Fibroblast of lung (primary cell): ENCODE measurements around the gene SLC30A2. TPM values are rescaled to one million over a fixed set of nuclear protein-coding genes. Genes with fewer than 3 reads are reported as not detected.

Source experiments
- DNase-seq, 2 donors: peaks; one replicate each; pipeline versions ENCODE4 v3.0.0 to v3.0.0-alpha.2; 2010; ENCODE audit warnings: low read depth in 2 of 2
- H2AFZ ChIP-seq: 2 replicates; pipeline ENCODE4 v1.5.1; 2012; ENCODE audit warnings: low read length, control low read depth, inconsistent platforms
- H3K27ac ChIP-seq: 2 replicates; pipeline ENCODE4 v1.5.1; 2011; ENCODE audit warnings: low read length, control low read depth; ENCODE audit not compliant: insufficient read depth
- H3K27me3 ChIP-seq: 2 replicates; pipeline ENCODE4 v1.5.1; 2011; ENCODE audit warnings: mild to moderate bottlenecking, low read length; ENCODE audit not compliant: control insufficient read depth, insufficient read depth
- H3K36me3 ChIP-seq: 2 replicates; pipeline ENCODE4 v1.5.1; 2011; ENCODE audit warnings: low read length; ENCODE audit not compliant: control insufficient read depth, insufficient read depth
- H3K4me1 ChIP-seq: 2 replicates; pipeline ENCODE4 v1.5.1; 2011; ENCODE audit warnings: low read length; ENCODE audit not compliant: control insufficient read depth, insufficient read depth; ENCODE audit errors: extremely low read depth
- H3K4me2 ChIP-seq: 2 replicates; pipeline ENCODE4 v1.5.1; 2011; ENCODE audit warnings: low read length, control low read depth; ENCODE audit not compliant: insufficient read depth; ENCODE audit errors: extremely low read depth
- H3K4me3 ChIP-seq, 4 experiments: fragments of 200-600 bp in 1 of 4; sonication (generic) in 1 of 4; replicated peaks in 1 of 4; 2 replicates each; pipeline ENCODE4 v1.5.1; 2011 to 2016; ENCODE audit warnings: low read length in 4 of 4, low read depth in 3 of 4, mild to moderate bottlenecking in 3 of 4, control low read depth in 2 of 4, inconsistent platforms in 1 of 4, mixed read lengths in 1 of 4; ENCODE audit not compliant: insufficient read depth in 1 of 4; ENCODE audit errors: control extremely low read depth in 1 of 4
- H3K79me2 ChIP-seq: 2 replicates; pipeline ENCODE4 v1.5.1; 2012; ENCODE audit warnings: mild to moderate bottlenecking, low read length, inconsistent platforms; ENCODE audit not compliant: control insufficient read depth, insufficient read depth
- H3K9ac ChIP-seq: 2 replicates; pipeline ENCODE4 v1.5.1; 2011; ENCODE audit warnings: mild to moderate bottlenecking, low read length, control low read depth; ENCODE audit not compliant: insufficient read depth
- H3K9me3 ChIP-seq: 2 replicates; pipeline ENCODE4 v1.5.1; 2012; ENCODE audit warnings: low read depth, low read length; ENCODE audit not compliant: control insufficient read depth, insufficient read depth
- H4K20me1 ChIP-seq: 2 replicates; pipeline ENCODE4 v1.5.1; 2011; ENCODE audit warnings: low read length; ENCODE audit not compliant: control insufficient read depth, insufficient read depth; ENCODE audit errors: extremely low read depth
- EZH2 ChIP-seq: IDR thresholded peaks from 2 replicates; pipeline ENCODE4 v1.5.1; 2012; ENCODE audit warnings: low read length, control low read depth, mild to moderate bottlenecking; ENCODE audit errors: missing control alignments
- polyA plus RNA-seq, 2 donors: library from polyadenylated mRNA; depleted of rRNA in 1 of 2; stranded (reverse) in 1 of 2; unstranded in 1 of 2; fragments of >200 nt; gene quantifications; 2 replicates each; pipeline ENCODE4 v1.2.1, GENCODE V29; 2011 to 2012; ENCODE audit warnings: missing spikeins in 1 of 2
- total RNA-seq: library from RNA; depleted of rRNA; stranded (reverse); fragments of >200 nt; gene quantifications from 2 replicates; pipeline ENCODE4 v1.2.1, GENCODE V29; 2014
- TF ChIP-seq, protein P1 (sequence below), 2 donors: IDR thresholded peaks in 1 of 2; conservative IDR thresholded peaks in 1 of 2; 1 replicate in 1 of 2; 2 replicates in 1 of 2; pipeline ENCODE4 v1.5.1; 2011 to 2012; ENCODE audit warnings: low read length in 2 of 2, control low read depth in 1 of 2, inconsistent platforms in 1 of 2, low read depth in 1 of 2, mild to moderate bottlenecking in 1 of 2

SLC30A2 gene
- total and polyA plus RNA-seq, 2 donors (not counting 1 experiment from before 2014, with no cell fraction given) = not detected

DNA sequence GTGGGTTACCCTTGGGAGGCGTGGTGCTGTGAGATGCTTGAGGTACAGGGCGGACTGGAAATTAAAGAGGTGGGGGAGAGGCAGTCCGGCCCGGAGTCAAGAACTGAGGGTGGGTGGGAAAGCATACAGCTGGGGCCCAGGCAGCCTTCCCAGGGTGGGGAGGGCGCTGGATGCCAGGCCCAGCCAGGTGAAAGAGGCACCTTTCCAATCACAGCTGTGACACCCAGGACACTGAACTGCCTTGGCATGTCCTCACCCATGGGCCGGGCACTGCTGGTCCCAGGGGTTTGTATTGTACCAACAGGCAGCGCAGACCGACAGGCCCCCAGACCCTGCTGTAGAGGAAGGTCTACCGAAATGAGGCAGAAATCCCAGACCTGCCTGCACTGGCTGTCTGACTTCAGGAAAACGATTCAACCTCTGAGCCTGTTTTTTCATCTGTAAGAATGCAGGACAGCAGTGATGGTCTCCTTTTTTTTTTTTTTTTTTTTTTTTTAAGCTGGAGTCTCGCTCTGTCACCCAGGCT lies 9.1 kb downstream of the SLC30A2 start:
- H3K36me3 ChIP-seq = no peaks in the 10 kb centered on the region
- TF ChIP-seq EZH2 = no peak
- TF ChIP-seq, protein P1, sequence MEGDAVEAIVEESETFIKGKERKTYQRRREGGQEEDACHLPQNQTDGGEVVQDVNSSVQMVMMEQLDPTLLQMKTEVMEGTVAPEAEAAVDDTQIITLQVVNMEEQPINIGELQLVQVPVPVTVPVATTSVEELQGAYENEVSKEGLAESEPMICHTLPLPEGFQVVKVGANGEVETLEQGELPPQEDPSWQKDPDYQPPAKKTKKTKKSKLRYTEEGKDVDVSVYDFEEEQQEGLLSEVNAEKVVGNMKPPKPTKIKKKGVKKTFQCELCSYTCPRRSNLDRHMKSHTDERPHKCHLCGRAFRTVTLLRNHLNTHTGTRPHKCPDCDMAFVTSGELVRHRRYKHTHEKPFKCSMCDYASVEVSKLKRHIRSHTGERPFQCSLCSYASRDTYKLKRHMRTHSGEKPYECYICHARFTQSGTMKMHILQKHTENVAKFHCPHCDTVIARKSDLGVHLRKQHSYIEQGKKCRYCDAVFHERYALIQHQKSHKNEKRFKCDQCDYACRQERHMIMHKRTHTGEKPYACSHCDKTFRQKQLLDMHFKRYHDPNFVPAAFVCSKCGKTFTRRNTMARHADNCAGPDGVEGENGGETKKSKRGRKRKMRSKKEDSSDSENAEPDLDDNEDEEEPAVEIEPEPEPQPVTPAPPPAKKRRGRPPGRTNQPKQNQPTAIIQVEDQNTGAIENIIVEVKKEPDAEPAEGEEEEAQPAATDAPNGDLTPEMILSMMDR (conservative IDR thresholded peaks at IDR 0.05 in 1 of 2, IDR thresholded peaks at IDR 0.05 in 1 of 2; ENCODE audit: low read depth in 1 of 2, low read length in 2 of 2) = no peak
- H3K79me2 ChIP-seq = no peaks in the 10 kb centered on the region
- no peak overlapping the region for H3K4me2 ChIP-seq
- no peaks in the 10 kb centered on the region for H3K9me3 ChIP-seq
- H3K4me3 ChIP-seq = no peak overlapping the region
- peaks cover 10% of the 10 kb centered on the region for H3K27me3 ChIP-seq
- DNase-seq = no peak
- no peak overlapping the region for H3K27ac ChIP-seq
- H3K9ac ChIP-seq = no peak overlapping the region
- H3K4me1 ChIP-seq = peaks cover 10% of the 10 kb centered on the region
- H4K20me1 ChIP-seq = no peaks in the 10 kb centered on the region
- H2AFZ ChIP-seq = no peak overlapping the region

DNA sequence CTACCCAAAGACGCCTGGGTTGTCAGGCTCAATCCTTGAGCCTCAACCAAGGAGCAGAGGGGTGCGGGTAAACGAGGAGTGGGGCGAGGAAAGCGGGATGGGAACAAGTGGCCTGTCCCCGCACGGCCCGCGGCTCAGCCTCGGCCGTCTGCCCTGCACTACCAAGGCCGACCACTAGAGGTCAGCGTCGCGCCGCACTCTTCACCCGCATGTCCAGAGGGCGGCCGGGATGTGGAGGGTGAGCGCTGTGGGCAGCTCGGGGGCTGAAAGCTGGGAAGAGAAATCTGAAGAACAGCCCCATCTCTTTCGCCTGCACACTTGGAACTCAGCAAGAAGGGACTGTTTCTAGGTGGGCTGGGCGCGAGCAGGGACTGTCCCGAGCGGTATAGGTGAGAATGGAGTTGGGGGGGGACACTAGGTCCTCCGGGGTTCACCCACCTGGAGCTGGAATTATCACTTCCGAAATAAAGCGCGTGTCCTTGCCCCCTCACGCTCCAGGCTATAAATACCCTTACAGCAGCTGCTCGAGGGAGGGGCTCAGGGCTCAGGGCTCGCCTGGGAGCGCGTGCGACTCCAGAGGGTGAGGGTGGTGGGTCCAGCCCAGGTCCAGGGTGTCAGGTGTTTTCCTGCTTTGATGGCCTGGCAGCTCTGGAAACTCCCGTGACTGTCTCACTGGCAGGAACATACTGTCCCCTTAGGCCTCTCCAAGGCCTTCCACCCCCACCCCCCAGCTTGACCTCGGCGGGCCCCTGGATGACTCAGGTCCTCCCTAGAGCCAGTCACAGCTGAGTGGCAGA lies 9.8 kb downstream of the SLC30A2 start:
- peak; percentile 43 to 65 for DNase-seq
- Histone ChIP-seq H3K9ac (peak overlapping the region; percentile 51), H3K79me2 (no peaks in the 10 kb centered on the region), H3K4me2 (peak overlapping the region; percentile 92), H3K4me1 (peaks cover 10% of the 10 kb centered on the region), H3K9me3 (no peaks in the 10 kb centered on the region), H3K27me3 (peaks cover 10% of the 10 kb centered on the region), H3K4me3 (peak overlapping the region; percentile 73 to 91 (median 82)), H2AFZ (peak overlapping the region; percentile 99), H4K20me1 (no peaks in the 10 kb centered on the region), H3K27ac (no peak overlapping the region), H3K36me3 (no peaks in the 10 kb centered on the region)
- TF ChIP-seq, protein P1 (conservative IDR thresholded peaks at IDR 0.05 in 1 of 2, IDR thresholded peaks at IDR 0.05 in 1 of 2; ENCODE audit: low read depth in 1 of 2, low read length in 2 of 2) = peak; percentile 92
- no peak for TF ChIP-seq EZH2

DNA sequence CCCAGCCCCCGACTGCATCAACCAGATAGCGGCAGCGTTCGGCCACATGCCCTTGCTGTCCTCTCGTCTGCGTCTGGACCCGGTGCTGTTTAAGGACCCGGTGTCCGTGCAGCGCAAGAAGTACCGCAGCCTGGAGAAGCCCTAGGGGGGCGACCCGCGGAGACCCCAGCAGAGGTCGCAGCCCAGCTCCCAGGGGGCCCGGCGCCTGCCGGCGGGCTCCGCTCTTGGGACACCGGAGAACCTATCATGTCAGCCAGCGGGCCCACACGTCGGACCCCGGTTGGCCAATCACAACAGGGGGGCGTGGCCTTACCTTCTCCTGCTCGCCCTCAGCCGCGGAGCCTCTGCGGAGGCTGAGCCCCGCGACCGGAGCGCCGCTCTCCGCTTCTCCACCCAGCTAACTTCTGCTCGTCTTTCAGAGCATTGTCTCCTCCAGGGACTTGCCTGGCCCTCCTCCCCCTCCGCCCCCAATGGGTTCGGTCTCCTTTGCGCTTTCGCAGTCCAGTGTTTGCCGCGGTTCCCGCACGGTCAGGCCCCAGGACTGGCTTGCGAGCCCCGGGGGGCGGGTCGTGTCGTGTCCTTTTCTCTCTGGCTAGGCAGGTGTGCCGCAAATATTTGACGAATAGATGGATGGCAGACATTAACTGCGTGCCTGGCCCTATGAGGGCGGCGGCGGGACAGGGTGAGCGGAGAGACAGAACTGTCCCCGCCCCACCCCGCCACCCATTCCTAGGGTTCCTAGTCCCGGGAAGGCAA lies 10.5 kb downstream of the SLC30A2 start:
- Histone ChIP-seq H3K4me2 (peak overlapping the region; percentile 92), H3K9ac (peak overlapping the region; percentile 51), H3K79me2 (no peaks in the 10 kb centered on the region), H3K9me3 (no peaks in the 10 kb centered on the region), H4K20me1 (no peaks in the 10 kb centered on the region), H3K27me3 (peaks cover 13% of the 10 kb centered on the region), H3K4me1 (peaks cover 10% of the 10 kb centered on the region), H3K4me3 (peak overlapping the region; percentile 73 to 91 (median 82)), H2AFZ (peak overlapping the region; percentile 99), H3K27ac (no peak overlapping the region), H3K36me3 (no peaks in the 10 kb centered on the region)
- TF ChIP-seq EZH2 = no peak
- TF ChIP-seq, protein P1 (conservative IDR thresholded peaks at IDR 0.05 in 1 of 2, IDR thresholded peaks at IDR 0.05 in 1 of 2; ENCODE audit: low read depth in 1 of 2, low read length in 2 of 2) = no peak
- DNase-seq = peak; percentile 88
